Epithelial cell of prostate (primary cell): ENCODE results near the gene TATDN3.
"Not testable (repeated sequence)": the region's sequence is repeated elsewhere in the genome, so short reads cannot be mapped to it uniquely, and the experiment has no call there.

Experiments used
- DNase-seq: peaks from one replicate; pipeline ENCODE4 v3.0.0-alpha.2; 2011; ENCODE audit warnings: low read depth, low spot score
- H3K27ac ChIP-seq: fragments of 450-650 bp; 2 replicates; pipeline ENCODE4 v1.5.1; 2017; ENCODE audit warnings: mild to moderate bottlenecking

The TATDN3 gene

DNA sequence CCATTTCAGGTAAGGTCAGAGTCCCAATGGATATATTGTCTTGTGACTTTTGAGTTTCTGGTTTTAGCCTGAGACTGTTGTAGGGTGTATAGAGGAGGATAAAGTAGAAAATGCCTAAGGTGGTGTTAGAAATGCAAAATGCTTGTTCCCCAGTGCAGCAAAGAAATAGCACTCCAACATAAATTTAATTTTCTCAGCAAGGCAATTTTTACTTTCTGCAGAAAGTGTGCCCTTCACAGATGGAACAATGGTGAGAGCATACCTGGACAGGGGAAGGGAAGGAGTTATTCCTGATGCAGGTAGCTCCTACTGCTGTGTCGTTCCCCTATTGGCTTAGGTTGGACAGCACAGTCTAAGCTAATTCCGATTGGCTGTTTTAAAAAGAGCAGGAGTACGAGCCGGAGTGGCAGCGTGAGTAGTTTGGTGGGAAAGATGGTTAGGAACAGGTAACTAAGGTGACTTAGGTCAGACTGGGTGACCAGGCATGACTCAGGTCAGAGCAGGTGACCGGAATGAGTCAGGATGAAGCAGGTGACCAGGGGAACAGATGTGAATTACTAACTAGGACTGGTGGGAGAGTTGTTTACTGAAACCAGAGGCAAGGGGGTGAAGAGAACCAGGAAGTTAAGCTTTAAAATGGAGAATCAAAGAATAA is 34.2 kb downstream of the TATDN3 start:
- H3K27ac ChIP-seq = no peak overlapping the region
- no peak for DNase-seq

DNA sequence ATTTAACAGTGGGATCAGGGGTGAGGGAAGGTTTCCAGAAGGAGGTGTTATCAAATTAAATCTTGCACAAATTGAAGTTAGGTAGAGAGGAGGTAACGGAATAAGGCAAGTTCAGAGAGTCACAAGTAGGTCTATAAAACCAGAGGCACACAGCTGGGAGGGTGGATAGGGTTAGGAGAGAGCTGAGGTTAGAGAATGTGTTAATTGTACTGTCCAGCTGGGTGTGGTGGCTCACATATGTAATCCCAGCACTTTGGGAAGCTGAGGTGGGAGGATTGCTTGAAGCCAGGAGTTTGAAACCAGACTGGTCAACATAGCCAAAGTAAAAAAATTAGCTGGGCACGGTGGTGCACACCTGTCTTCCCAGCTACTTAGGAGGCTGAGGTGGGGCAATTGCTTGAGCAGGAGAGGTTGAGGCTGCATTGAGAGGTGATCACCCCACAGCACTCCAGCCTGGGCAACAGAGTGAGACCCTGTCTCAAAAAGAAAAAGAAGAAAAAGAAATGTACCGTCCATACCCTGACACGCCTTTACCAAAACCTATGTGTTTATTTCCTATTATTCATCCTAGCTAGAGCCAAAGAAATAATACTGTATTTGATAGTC is 35.6 kb downstream of the TATDN3 start:
- no peak for DNase-seq
- no peak overlapping the region for H3K27ac ChIP-seq

DNA sequence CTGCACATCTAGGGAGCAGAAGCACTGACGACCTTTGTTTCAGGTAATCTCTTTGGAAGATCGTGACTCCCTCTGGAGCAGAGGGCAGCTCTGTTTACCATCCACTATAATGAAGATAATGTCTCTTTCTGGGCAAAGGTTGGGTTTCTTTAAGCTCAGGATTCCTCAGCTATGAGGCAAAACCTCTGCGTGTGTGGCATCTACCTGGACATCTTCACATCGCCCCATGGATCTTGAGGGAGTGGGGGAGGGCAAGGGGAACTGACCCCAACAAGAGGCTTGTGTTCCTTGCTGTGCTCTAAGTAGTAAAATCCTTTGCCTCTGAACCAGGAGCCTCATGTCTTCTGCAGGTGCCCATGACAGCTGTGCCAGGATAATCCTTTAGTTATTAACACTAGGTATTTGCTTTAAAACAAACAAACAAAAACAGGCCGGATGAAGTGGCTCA is 36.2 kb downstream of the TATDN3 start:
- DNase-seq = no peak
- H3K27ac ChIP-seq = no peak overlapping the region

DNA sequence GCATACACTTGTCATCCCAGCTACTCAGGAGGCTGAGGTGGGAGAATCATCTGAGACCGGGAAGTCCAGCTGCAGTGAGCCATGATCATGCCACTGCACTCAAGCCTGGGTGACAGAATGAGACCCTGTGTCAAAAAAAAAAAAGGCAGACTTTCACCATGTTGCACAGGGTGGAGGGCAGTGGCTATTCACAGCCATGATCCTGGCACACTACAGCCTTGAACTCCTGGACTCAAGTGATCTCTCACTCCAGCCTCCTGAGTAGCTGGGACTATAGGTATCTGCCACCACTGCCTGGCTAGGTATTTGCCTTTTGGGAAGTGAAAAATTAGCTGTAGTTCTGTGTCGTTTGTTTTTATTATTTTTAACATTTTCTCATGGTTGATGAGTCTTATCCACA is 36.7 kb downstream of the TATDN3 start:
- no peak for DNase-seq
- H3K27ac ChIP-seq = no peak overlapping the region

DNA sequence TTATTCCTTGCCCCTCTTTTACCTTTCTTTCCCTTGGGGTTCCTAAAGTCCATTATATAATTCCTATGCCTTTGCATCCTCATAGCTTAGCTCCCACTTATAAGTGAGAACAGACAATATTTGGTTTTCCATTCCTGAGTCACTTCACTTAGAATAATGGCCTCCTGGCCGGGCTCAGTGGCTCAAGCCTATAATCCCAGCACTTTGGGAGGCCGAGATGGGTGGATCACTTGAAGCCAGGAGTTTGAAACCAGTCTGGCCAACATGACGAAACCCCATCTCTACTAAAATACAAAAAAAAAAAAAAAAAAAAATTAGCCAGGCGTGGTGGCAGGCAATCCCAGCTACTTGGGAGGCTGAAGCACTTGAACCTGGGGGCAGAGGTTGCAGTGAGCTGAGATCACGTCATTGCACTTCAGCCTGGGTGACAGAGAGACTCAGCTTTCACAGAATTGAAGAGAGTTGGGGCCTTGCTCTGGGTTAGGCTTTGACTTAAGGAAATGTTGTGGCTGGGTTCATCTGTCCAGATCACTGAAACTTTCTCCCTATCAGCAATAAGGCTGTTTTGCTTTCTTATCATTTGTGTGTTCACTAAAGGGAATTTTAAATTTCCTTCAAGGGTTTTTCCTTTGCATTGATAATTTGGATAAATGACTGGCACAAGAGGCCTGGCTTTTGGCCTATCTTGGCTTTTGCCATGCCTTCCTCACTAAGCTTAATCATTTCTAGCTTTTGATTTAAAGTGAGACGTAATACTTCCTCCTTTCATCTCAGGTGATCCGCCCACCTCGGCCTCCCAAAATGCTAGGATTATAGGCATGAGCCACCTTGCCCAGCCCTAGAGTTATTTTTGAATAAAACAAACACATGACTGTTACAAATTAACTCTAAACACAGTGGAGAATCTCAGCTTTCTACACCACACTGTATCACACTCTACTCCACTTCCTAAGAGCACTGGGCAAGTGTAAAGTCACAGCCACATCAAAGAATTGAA is 41.8 kb downstream of the TATDN3 start:
- not testable (repeated sequence) for DNase-seq, H3K27ac ChIP-seq

DNA sequence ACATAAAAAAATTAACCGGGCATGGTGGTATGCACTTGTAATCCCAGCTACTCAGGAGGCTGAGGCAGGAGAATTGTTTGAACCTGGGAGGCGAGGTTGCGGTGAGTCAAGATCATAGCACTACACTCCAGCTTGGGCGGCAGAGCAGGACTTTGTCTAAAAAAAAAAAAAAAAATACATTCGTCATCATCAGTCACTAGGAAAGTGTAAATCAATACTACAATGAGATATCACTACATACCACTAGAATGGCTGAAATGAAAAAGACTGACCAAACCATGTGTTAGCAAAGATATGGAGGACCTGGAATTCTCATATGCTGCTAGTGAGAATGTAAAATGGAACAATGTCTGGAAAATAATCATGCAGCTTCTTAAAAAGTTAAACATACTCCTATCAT is 46.5 kb downstream of the TATDN3 start:
- DNase-seq = no peak
- H3K27ac ChIP-seq = no peak overlapping the region

DNA sequence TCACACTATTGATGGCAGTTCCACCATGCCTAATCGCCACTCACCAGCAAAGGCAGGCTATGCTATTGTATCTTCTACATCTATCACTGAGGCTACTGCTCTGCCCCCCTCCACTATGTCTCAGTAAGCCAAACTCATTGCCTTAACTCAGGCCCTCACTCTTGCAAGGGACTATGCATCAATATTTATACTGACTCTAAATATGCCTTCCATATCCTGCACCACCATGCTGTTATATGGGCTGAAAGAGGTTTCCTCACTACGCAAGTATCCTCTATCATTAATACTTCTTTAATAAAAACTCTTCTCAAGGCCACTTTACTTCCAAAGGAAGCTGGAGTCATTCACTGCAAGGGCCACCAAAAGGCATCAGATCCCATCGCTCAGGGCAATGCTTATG is 52.8 kb downstream of the TATDN3 start:
- not testable (repeated sequence) for DNase-seq

DNA sequence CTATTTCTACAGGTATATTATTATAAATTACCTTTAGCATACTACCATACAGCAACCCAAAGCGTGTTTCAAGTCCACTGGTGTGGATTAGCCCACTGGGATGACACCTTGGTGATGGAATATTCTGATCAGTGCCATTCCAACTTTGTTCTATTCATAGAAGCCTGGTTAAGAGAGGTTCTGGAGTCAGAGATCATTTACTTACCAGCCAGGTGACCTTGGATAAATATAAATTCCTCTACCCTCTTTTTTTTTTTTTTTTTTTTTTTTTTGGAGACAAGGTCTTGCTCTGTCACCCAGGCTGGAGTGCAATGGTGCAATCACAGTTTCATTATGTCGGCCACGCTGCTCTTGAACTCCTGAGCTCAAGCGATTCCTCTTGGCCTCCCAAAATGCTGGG is 55.9 kb downstream of the TATDN3 start, which contains the start of gene SPATA45:
Gene SPATA45, minus strand, starts transcription at position 101 of the 400 bp plus-strand sequence. CDS start 11,500 bp downstream, outside the sequence.
- no peak for DNase-seq
- no peak within 1 kb of the TSS for H3K27ac ChIP-seq

More for the DNA sequence above, 52.8 kb downstream of the TATDN3 start:
- H3K27ac ChIP-seq = not testable (repeated sequence)

DNA sequence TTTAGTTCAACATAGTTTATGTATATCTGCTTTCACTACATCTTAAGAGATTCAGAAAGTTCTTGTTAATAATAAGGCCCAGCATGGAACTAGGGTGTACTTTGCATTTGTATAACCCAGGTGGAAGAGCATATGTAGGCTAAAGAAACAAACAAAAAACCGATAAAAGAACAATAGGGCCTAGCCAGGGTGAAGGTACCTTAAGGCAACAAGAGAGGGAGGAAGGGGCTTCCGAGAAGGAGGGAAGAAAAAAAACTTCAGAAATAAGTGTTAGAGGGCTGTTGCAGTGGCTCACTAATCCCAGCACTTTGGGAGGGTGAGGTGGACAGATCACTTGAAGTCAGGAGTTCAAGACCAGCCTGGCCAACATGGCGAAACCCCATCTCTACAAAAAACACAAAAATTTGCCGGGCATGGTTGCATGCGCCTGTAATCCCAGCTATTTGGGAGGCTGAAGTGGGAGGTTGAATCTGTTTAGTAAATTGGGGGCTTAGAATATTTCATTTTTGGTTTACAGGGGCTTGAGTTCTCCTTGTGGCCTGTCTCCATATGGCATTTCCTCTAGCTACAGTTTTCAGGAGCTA is 60.5 kb downstream of the TATDN3 start:
- no peak overlapping the region for H3K27ac ChIP-seq
- DNase-seq = no peak

DNA sequence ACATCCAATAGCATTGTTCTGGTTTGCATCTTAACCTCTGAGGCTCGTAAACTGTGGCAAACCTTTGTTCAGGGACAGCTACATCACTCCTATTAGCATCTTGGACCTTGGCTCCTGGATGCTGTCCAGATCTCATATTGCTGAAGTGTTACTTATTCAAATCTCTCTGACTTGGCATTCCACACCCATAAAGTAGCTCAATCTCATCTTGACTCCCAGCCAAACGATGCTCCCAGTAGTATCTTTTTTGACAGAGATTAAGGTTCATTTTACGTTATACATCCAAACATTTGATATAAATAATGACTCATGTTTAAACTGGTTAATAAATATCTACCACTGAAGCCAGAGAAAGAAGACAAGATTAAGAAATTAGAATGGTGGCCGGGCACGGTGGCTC is 62.0 kb downstream of the TATDN3 start:
- H3K27ac ChIP-seq = no peak overlapping the region
- DNase-seq = no peak

DNA sequence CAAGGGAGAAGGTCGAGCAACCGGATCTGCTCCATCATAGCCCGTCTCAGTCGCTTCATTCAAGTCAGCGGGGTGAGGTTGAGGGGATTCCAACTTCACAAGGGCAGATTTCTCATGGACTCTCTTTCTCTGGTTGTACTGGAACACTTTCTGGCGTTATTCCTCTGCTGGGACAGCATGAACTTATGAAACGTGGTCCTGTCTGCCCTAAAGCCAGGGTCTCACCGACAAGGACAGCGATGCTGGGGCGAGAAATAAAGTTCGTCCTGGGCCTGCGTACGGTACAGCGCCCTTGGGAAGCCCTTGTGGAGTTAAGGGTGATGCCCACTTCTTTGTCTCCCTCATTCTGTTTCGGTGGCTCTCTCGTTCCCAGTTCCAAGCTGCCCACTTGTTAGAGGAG is 65.1 kb downstream of the TATDN3 start:
- no peak for DNase-seq
- no peak overlapping the region for H3K27ac ChIP-seq

DNA sequence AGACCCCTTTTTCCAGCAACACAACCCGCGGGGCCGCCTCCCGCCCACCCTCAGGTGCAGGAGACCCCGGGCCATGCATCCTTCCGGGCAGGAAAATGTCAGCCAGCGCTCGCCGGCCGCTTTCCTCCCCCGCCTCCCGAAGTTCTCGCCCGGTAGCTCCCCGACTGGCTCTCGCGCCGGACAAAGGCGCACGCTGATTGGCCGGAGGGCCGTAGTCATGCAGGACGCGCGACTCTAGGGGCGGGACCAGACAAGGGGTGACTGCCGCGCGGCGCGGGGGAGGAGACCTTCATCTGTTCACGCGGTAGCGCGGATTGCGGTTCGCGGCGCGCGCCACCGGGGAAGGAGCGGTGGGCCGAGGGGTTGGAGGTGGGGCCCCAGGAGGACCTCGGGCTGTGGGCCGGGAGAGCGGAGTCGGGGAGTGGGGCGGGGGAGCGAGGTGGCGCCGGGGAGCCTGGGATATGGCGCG is 66.3 kb downstream of the TATDN3 start, which contains the start of gene FLVCR1:
Gene FLVCR1, plus strand, starts transcription at position 284 of the 469 bp plus-strand sequence. Its CDS starts 178 bp downstream, at position 462.
- peak within 1 kb of the TSS; percentile 68 for H3K27ac ChIP-seq
- DNase-seq = peak; percentile 69

DNA sequence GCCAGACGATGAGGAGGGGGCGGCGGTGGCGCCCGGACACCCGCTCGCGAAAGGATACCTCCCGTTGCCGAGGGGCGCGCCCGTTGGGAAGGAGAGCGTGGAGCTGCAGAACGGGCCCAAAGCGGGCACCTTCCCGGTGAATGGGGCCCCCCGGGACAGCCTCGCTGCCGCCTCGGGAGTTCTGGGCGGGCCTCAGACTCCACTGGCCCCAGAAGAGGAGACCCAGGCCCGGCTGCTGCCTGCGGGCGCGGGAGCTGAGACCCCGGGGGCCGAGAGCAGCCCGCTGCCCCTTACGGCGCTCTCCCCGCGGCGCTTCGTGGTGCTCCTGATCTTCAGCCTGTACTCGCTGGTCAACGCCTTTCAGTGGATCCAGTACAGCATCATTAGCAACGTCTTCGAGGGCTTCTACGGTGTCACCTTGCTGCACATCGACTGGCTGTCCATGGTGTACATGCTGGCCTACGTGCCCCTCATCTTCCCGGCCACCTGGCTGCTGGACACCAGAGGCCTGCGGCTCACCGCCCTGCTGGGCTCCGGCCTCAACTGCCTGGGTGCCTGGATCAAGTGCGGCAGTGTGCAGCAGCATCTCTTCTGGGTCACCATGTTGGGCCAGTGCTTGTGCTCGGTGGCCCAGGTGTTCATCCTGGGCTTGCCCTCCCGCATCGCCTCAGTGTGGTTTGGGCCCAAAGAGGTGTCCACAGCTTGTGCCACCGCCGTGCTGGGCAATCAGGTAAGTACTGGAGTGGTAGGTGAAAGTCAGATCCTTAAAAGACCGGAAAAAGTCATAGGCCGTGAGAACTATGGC is 67.0 kb downstream of the TATDN3 start:
- no peak for DNase-seq
- peak overlapping the region; percentile 68 for H3K27ac ChIP-seq

DNA sequence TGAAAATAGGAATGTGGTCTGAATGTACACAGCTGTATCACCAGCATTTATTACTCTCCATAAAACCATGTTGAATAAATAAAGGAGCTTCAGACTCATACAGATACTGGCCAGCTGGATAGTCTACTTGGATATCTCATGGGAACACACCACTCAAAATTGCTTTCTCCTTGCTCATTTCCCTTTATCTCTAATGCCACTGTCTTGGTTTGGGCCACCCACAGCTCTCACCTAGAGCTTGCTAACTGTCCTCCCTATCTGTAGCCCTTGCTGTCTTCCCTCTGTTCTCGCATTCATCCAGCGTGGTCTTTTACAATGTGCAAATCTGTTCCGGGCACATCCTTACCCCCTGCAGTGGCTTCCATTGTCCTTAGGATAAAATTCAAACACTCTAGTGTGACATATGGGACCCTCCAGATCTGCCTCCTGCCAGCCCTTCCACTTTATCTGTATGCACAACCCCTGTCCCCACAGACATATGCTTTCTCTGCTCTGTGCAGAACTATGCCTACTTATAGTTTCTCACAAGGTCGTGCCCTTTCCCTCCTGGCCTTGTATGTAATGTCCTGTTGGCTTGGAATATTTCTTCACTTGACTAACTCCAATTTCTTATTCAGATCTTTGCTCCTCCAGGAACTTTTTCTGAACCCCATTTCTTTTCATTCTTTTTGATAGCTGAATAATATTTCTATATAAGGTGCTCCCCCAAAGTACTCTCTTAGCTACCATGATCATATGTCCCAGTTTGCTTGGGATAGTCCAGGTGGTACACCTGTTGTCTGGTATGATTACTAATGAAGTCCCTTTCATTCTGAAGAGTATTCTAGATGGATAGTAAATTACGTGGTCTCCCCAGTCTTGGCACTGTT is 69.3 kb downstream of the TATDN3 start:
- no peak for DNase-seq
- no peak overlapping the region for H3K27ac ChIP-seq

DNA sequence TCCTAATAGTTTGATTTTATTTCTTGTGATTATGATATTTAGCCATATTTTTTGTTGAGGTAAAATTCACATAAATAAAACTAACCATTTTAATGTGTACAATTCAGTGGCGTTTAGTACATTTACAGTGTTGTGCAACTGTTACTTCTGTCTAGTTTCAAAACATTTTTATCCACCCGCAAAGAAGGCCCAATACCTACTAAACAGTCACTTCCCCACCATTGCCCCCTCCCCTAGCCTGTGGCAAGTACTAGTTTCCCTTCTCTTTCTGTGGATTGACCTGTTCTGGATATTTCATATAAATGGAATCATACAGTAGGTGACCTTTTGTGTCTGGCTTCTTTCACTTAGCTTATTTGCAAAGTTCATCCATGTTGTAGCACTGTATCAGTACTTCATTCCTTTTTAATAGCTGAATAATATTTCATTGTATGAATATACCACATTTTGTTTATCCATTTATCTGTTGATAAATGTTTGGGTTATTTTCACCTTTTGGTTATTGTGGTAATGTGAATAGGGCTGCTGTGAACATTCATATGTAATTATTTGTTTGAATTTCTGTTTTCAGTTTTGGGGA is 70.5 kb downstream of the TATDN3 start:
- no peak for DNase-seq
- no peak overlapping the region for H3K27ac ChIP-seq

DNA sequence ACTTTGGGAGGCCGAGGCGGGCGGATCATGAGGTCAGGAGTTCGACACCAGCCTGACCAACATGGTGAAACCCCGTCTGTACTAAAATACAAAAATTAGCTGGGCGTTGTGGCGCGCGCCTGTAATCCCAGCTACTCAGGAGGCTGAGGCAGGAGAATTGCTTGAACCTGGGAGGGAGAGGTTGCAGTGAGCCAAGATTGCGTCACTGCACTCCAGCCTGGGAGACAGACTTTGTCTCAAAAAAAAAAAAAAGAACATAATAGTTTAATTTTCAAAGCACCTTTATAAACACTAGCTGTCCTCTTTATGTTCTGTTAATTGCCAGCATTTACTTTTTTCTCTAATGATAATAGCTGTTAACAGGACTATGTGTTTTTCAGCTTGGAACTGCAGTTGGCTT is 71.7 kb downstream of the TATDN3 start:
- H3K27ac ChIP-seq, DNase-seq: not testable (repeated sequence)

DNA sequence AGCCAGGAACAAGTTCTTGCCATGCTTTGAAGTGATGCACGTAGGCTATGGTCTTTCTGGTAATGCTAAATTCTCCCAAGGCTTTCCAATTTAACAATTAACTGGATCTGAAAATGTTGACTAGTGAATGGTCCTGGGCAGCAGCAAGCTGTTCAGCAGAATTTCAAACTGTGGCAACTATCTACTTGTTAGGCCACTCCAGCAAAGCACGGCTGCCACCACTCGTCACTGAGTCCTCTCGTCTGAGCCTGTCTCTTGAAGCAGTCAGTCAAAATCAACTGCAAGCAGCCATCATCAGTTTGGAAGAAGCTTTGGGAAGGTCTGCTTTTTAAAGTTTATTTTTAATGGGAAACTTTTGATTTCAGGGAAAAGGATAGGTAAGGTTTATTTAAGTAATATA is 72.5 kb downstream of the TATDN3 start:
- no peak for DNase-seq
- H3K27ac ChIP-seq = no peak overlapping the region
